Left colon (tissue), 2 donors: Measurements from ENCODE around the gene TAPBP. TPM values are rescaled to one million over a fixed set of nuclear protein-coding genes. Genes with fewer than 3 reads are reported as not detected.
"Not testable (repeated sequence)": the region's sequence is repeated elsewhere in the genome, so short reads cannot be mapped to it uniquely, and the experiment has no call there.

Experiments used
- ATAC-seq: fragments of 200-7000 bp; cut with Tn5 transposase; one replicate; pipeline ENCODE4 v1.9.1; 2020; ENCODE audit warnings: mild to moderate bottlenecking, moderate library complexity
- DNase-seq, 2 donors: peaks; one replicate each; pipeline ENCODE4 v3.0.0-alpha.2; 2020
- intact Hi-C, 2 donors: fragments of 100-400 bp; cut with DNase I in 1 of 2; cut with micrococcal nuclease in 1 of 2; formaldehyde crosslinking; loops; one replicate each; pipeline versions ENCODE4 v1.11.2 to v1.14.0; 2022; cut with DNase I, micrococcal nuclease
- microRNA-seq, 2 donors: library from miRNA; unstranded; fragments of <30 nt; microRNA quantifications; one replicate each; pipeline versions ENCODE4 v1.1.0 to v1.2.0, GENCODE V29; 2020
- total RNA-seq, 2 donors: library from RNA; stranded (reverse); fragmentation: NEBNext Ultra II Directional; extraction: Animal tissue kit (Norgen Biotek cat#: 25700); gene quantifications; one replicate each; pipeline ENCODE4 v1.2.1, GENCODE V29; 2021
- donor health status: DM: no; HTN: no; CAD: no.
- donor health status: DM: yes; HTN: yes; CAD: no.

Gene TAPBP
- total RNA-seq, 2 donors from 2014 or later = 229 to 283 TPM

- ATAC-seq, intact Hi-C loops, DNase-seq: not testable (repeated sequence)
Measured at GRCh38 chr6:33262490-33262889, 51.4 kb downstream of the TAPBP start.

- ATAC-seq = no peak
Measured at GRCh38 chr6:33259032-33259431, 54.8 kb downstream of the TAPBP start.

GRCh38 chr6:33254591-33254990 is 59.3 kb downstream of the TAPBP start:
- intact Hi-C loops = no loop called here
- no peak for DNase-seq
- no peak for ATAC-seq

More at GRCh38 chr6:33259032-33259431, 54.8 kb downstream of the TAPBP start:
- intact Hi-C loops = no loop called here
- no peak for DNase-seq

GRCh38 chr6:33252759-33253158 is 61.1 kb downstream of the TAPBP start:
- ATAC-seq (no peak), DNase-seq (no peak)
- intact Hi-C loops = no loop called here

- intact Hi-C loops = no loop called here
- ATAC-seq = no peak
- DNase-seq = no peak
Measured at GRCh38 chr6:33251395-33252012, 62.4 kb downstream of the TAPBP start.

GRCh38 chr6:33250731-33251130 is 63.1 kb downstream of the TAPBP start:
- intact Hi-C loops = no loop called here
- ATAC-seq (no peak), DNase-seq (no peak)

- intact Hi-C loops = loop anchor here in 1 of 2 donors (5.0 kb wide), 3 partner anchors 88 to 238 kb away; no protein-coding TSS in a partner anchor
- ATAC-seq (peak; percentile 0), DNase-seq (peak in 1 of 2 donors; percentile 24)
Measured at GRCh38 chr6:33249732-33250630, 63.9 kb downstream of the TAPBP start.

Small RNA genes within 50 kb of the gene (microRNA-seq; reads per million reads assigned to microRNA genes)
- 0 reads per million in 2 donors for gene MIR6834
- gene MIR6873 = 0 reads per million in 2 donors

Other genes starting within 250 kb of the TAPBP start
- gene HLA-DPA1, start 240.4 kb downstream of the TAPBP start, total RNA-seq = 100 to 1,000 TPM in 1 of 2 donors, 10 to 100 TPM in 1; 14.8 to 103 TPM
- 10 to 100 TPM; 15.1 to 65.5 TPM for gene HLA-DPB1, start 238.1 kb downstream of the TAPBP start, total RNA-seq
- gene COL11A2, start 121.6 kb downstream of the TAPBP start, total RNA-seq = under 1 TPM; 0.45 to 0.55 TPM
- 10 to 100 TPM; 34.4 to 37.0 TPM for gene RXRB, start 113.4 kb downstream of the TAPBP start, total RNA-seq
- 100 to 1,000 TPM; 128 to 203 TPM for gene SLC39A7, start 113.2 kb downstream of the TAPBP start, total RNA-seq
- gene HSD17B8, start 109.4 kb downstream of the TAPBP start, total RNA-seq = 10 to 100 TPM; 22.4 to 23.7 TPM
- gene RING1, start 105.6 kb downstream of the TAPBP start, total RNA-seq = 10 to 100 TPM; 27.4 to 29.7 TPM
- gene VPS52, start 42.2 kb downstream of the TAPBP start, total RNA-seq = 10 to 100 TPM; 60.2 to 68.4 TPM
- 1,000 to 10,000 TPM; 1,882 to 2,045 TPM for gene RPS18, start 42.0 kb downstream of the TAPBP start, total RNA-seq
- gene B3GALT4, start 37.0 kb downstream of the TAPBP start, total RNA-seq = 10 to 100 TPM; 34.8 to 40.3 TPM
- gene WDR46, start 24.8 kb downstream of the TAPBP start, total RNA-seq = 10 to 100 TPM; 27.7 to 29.3 TPM
- gene PFDN6, start 24.5 kb downstream of the TAPBP start, total RNA-seq = 10 to 100 TPM; 36.8 to 45.7 TPM
- 10 to 100 TPM; 21.5 to 35.0 TPM for gene RGL2, start 15.1 kb downstream of the TAPBP start, total RNA-seq
- gene ZBTB22, start 3.7 kb upstream of the TAPBP start, total RNA-seq = 10 to 100 TPM; 19.9 to 21.3 TPM
- gene DAXX, start 8.9 kb upstream of the TAPBP start, total RNA-seq = 10 to 100 TPM; 33.5 to 35.3 TPM
- 10 to 100 TPM in 1 of 2 donors, 1 to 10 TPM in 1; 4.1 to 14.7 TPM for gene KIFC1, start 77.7 kb upstream of the TAPBP start, total RNA-seq
- gene PHF1, start 96.9 kb upstream of the TAPBP start, total RNA-seq = 10 to 100 TPM; 28.3 to 41.2 TPM
- 100 to 1,000 TPM; 162 to 169 TPM for gene CUTA, start 104.0 kb upstream of the TAPBP start, total RNA-seq
- 1 to 10 TPM; 6.8 to 9.1 TPM for gene SYNGAP1, start 106.0 kb upstream of the TAPBP start, total RNA-seq
- 1 to 10 TPM; 3.9 to 7.9 TPM for gene ZBTB9, start 140.5 kb upstream of the TAPBP start, total RNA-seq